HCT116 (cell line): Measurements from ENCODE around the gene C10orf90. TPM values are rescaled to one million over a fixed set of nuclear protein-coding genes. Genes with fewer than 3 reads are reported as not detected.

ENCODE experiments used
- ATAC-seq: fragments of 200-7000 bp; cut with Tn5 transposase; 2 replicates; pipeline ENCODE4 v1.9.1; 2020; ENCODE audit warnings: mild to moderate bottlenecking, moderate library complexity
- BruUV-seq: library from RNA; stranded (reverse); fragments of 400-500 nt; replicated peaks from 2 replicates; lab custom pipeline; 2021; lab: Mats Ljungman, UMichigan
- CTCF ChIA-PET: fragments of 300-600 bp; sonication (Branson Sonifier 250); formaldehyde crosslinking; loops from one replicate; lab custom pipeline; 2021; ENCODE audit warnings: antibody characterized with exemption; lab: Charles Lee
- POLR2A ChIA-PET: fragments of 300-600, 350-600 bp; sonication (Branson Sonifier 250); formaldehyde crosslinking; loops from one replicate; lab custom pipeline; 2021; ENCODE audit warnings: antibody characterized with exemption; lab: Charles Lee
- RAD21 ChIA-PET, 2 experiments: fragments of 300-600 bp; sonication (Branson Sonifier 250); formaldehyde crosslinking; loops; one replicate each; lab custom pipeline; 2023; ENCODE audit warnings: low total read pairs in 2 of 2; ENCODE audit not compliant: uncharacterized antibody in 2 of 2, unreplicated experiment in 2 of 2, low non-redundant PET in 1 of 2; lab: Charles Lee
- DNase-seq: peaks from one replicate; pipeline ENCODE4 v3.0.0-alpha.2; 2010; ENCODE audit warnings: low read depth, low spot score
- H2AFZ ChIP-seq: fragments of 200-600 bp; shearing (Covaris generic), sonication (generic); 2 replicates; pipeline ENCODE4 v1.6.1; 2017; ENCODE audit warnings: low read depth, mixed run types, mixed read lengths, antibody characterized with exemption, low read length; ENCODE audit not compliant: poor library complexity, severe bottlenecking
- H3K27ac ChIP-seq: 2 replicates; pipeline ENCODE4 v1.5.1; 2012; ENCODE audit warnings: low read depth, low read length
- H3K27me3 ChIP-seq: fragments of 200-600 bp; sonication (generic); 2 replicates; pipeline ENCODE4 v1.6.1; 2016; ENCODE audit warnings: mixed run types, low read length, mixed read lengths; ENCODE audit not compliant: insufficient read depth
- H3K36me3 ChIP-seq, 2 experiments: fragments of 200-500 bp in 1 of 2; fragments of 200-600 bp in 1 of 2; sonication (Bioruptor generic) in 1 of 2; sonication (generic) in 1 of 2; 2 replicates each; pipeline versions ENCODE4 v1.5.1 to v1.6.1; 2014 to 2016; ENCODE audit warnings: low read length in 2 of 2, inconsistent platforms in 1 of 2, mixed read lengths in 1 of 2, mixed run types in 1 of 2; ENCODE audit not compliant: insufficient read depth in 2 of 2, control insufficient read depth in 1 of 2
- H3K4me1 ChIP-seq, 2 experiments: fragments of 200-600 bp in 1 of 2; sonication (generic) in 1 of 2; 2 replicates each; pipeline versions ENCODE4 v1.5.1 to v1.6.1; 2012 to 2017; ENCODE audit warnings: low read length in 2 of 2, inconsistent platforms in 1 of 2, mild to moderate bottlenecking in 1 of 2, mixed read lengths in 1 of 2, mixed run types in 1 of 2, moderate library complexity in 1 of 2; ENCODE audit not compliant: insufficient read depth in 2 of 2, control insufficient read depth in 1 of 2
- H3K4me2 ChIP-seq: fragments of 200-600 bp; sonication (generic); 2 replicates; pipeline ENCODE4 v1.6.1; 2017; ENCODE audit warnings: mixed run types, low read length, mixed read lengths
- H3K4me3 ChIP-seq, 2 experiments: fragments of 200-600 bp in 1 of 2; sonication (generic) in 1 of 2; replicated peaks in 1 of 2; 2 replicates each; pipeline ENCODE4 v1.5.1; 2011 to 2016; ENCODE audit warnings: low read length in 2 of 2, control low read depth in 1 of 2, low read depth in 1 of 2, mild to moderate bottlenecking in 1 of 2, mixed read lengths in 1 of 2, mixed run types in 1 of 2
- H3K79me2 ChIP-seq: fragments of 200-600 bp; sonication (generic); 2 replicates; pipeline ENCODE4 v1.6.1; 2017; ENCODE audit warnings: mild to moderate bottlenecking, mixed run types, low read length, moderate library complexity, mixed read lengths; ENCODE audit not compliant: insufficient read depth
- H3K9ac ChIP-seq: fragments of 200-600 bp; sonication (generic); 2 replicates; pipeline ENCODE4 v1.6.1; 2016; ENCODE audit warnings: low read length, mixed read lengths
- H3K9me2 ChIP-seq: fragments of 200-600 bp; sonication (generic), shearing (Covaris generic); 2 replicates; pipeline ENCODE4 v1.6.1; 2017; ENCODE audit warnings: mixed run types, mild to moderate bottlenecking, moderate library complexity; ENCODE audit not compliant: insufficient read depth
- H3K9me3 ChIP-seq, 2 experiments: fragments of 200-500 bp in 1 of 2; fragments of 200-600 bp in 1 of 2; sonication (Bioruptor generic) in 1 of 2; sonication (generic) in 1 of 2; 2 replicates each; pipeline ENCODE4 v1.6.1; 2014 to 2017; ENCODE audit warnings: low read length in 2 of 2, mixed read lengths in 2 of 2, inconsistent platforms in 1 of 2, low read depth in 1 of 2, mild to moderate bottlenecking in 1 of 2, mixed run types in 1 of 2, moderate library complexity in 1 of 2; ENCODE audit not compliant: control insufficient read depth in 1 of 2, insufficient read depth in 1 of 2
- H4K20me1 ChIP-seq: fragments of 200-600 bp; sonication (generic), shearing (Covaris generic); 2 replicates; pipeline ENCODE4 v1.6.1; 2017; ENCODE audit warnings: mixed run types, mild to moderate bottlenecking, moderate library complexity; ENCODE audit not compliant: insufficient read depth
- ATF3 ChIP-seq: IDR thresholded peaks from 2 replicates; pipeline ENCODE4 v1.6.1; 2012
- ELF1 ChIP-seq: IDR thresholded peaks from 2 replicates; pipeline ENCODE4 v1.6.1; 2012; ENCODE audit warnings: low read depth, borderline replicate concordance
- EZH2 ChIP-seq: fragments of 200-600 bp; sonication (generic); IDR thresholded peaks from 2 replicates; pipeline ENCODE4 v1.6.1; 2017; ENCODE audit warnings: antibody characterized with exemption, mixed run types
- EZH2phosphoT487 ChIP-seq: fragments of 200-600 bp; IDR thresholded peaks from 2 replicates; pipeline ENCODE4 v1.6.1; 2018; ENCODE audit warnings: antibody characterized with exemption, borderline replicate concordance
- JUND ChIP-seq: IDR thresholded peaks from 2 replicates; pipeline ENCODE4 v1.6.1; 2012
- MAX ChIP-seq: IDR thresholded peaks from 2 replicates; pipeline ENCODE4 v1.6.1; 2012
- SP1 ChIP-seq: IDR thresholded peaks from 2 replicates; pipeline ENCODE4 v1.6.1; 2012; ENCODE audit warnings: low read depth
- TCF7L2 ChIP-seq: IDR thresholded peaks from 2 replicates; pipeline ENCODE4 v1.7.0; 2011; ENCODE audit warnings: borderline replicate concordance, inconsistent platforms; ENCODE audit not compliant: insufficient read depth, insufficient read length; ENCODE audit errors: extremely low read depth
- ZFX ChIP-seq: fragments of 450-650 bp; IDR thresholded peaks from 2 replicates; pipeline ENCODE4 v1.6.1; 2017
- ZNF274 ChIP-seq: fragments of 200-500 bp; sonication (Bioruptor generic); IDR thresholded peaks from 2 replicates; pipeline ENCODE4 v1.6.1; 2014; ENCODE audit warnings: mild to moderate bottlenecking, low read depth, low read length, inconsistent platforms
- intact Hi-C: fragments of 100-400 bp; cut with micrococcal nuclease; formaldehyde crosslinking; loops from 2 replicates; pipeline ENCODE4 v1.10.0; 2022
- total RNA-seq: library from RNA; stranded (reverse); gene quantifications from one replicate; pipeline ENCODE4 v1.2.1, GENCODE V29; 2021; ENCODE audit not compliant: unreplicated experiment
- TF ChIP-seq, protein P1 (sequence below): IDR thresholded peaks from 2 replicates; pipeline ENCODE4 v1.6.1; 2012; ENCODE audit warnings: low read depth

C10orf90 gene
- total RNA-seq, 1 experiment from 2014 or later = not detected

DNA sequence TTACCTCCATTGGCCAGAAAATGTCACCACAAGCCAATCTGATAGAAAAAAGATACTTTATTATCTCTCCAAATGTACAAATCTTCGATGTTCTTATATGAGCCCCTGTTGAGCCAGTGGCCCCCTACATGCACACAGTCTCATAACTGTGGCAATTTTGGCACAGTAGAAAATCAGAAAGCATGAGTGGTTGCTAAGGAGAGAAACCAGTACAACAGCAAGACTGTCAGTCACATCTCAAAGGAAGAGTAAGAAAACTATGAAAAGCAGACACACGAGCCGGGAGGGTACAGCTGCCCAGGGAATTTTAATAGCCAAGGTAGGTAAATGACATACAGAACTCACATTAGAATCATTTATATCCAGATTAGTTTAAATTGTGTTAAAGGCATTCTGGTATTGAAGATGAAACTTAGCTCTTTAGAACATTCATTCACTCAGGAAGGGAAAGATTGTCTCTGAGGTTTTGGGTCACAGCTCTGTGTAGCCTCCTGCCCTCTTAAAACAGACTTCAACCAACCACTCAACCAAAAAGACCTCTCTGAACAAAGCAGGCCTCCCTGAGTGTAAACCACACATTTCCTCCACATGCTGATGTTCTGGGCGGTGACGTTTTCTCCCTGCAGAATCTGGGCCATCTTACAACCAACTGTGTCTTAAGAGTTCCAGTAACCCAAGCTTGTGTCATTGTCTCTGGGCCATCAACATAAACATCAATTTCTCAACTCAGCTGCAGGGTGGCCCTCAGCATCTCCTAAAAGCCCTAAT lies 201.4 kb downstream of the C10orf90 start:
- H3K4me3 ChIP-seq = no peak overlapping the region
- H2AFZ ChIP-seq = no peak overlapping the region
- TF ChIP-seq ELF1 (no peak), EZH2phosphoT487 (no peak), TCF7L2 (no peak), ZNF274 (no peak), MAX (no peak), JUND (no peak), SP1 (no peak), ZFX (no peak), ATF3 (no peak), EZH2 (no peak)
- TF ChIP-seq, protein P1, sequence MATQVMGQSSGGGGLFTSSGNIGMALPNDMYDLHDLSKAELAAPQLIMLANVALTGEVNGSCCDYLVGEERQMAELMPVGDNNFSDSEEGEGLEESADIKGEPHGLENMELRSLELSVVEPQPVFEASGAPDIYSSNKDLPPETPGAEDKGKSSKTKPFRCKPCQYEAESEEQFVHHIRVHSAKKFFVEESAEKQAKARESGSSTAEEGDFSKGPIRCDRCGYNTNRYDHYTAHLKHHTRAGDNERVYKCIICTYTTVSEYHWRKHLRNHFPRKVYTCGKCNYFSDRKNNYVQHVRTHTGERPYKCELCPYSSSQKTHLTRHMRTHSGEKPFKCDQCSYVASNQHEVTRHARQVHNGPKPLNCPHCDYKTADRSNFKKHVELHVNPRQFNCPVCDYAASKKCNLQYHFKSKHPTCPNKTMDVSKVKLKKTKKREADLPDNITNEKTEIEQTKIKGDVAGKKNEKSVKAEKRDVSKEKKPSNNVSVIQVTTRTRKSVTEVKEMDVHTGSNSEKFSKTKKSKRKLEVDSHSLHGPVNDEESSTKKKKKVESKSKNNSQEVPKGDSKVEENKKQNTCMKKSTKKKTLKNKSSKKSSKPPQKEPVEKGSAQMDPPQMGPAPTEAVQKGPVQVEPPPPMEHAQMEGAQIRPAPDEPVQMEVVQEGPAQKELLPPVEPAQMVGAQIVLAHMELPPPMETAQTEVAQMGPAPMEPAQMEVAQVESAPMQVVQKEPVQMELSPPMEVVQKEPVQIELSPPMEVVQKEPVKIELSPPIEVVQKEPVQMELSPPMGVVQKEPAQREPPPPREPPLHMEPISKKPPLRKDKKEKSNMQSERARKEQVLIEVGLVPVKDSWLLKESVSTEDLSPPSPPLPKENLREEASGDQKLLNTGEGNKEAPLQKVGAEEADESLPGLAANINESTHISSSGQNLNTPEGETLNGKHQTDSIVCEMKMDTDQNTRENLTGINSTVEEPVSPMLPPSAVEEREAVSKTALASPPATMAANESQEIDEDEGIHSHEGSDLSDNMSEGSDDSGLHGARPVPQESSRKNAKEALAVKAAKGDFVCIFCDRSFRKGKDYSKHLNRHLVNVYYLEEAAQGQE = no peak
- H3K4me2 ChIP-seq = no peak overlapping the region
- ChIA-PET CTCF (no interaction called here), RAD21 (no interaction called here), POLR2A (no interaction called here)
- H3K27ac ChIP-seq = no peak overlapping the region
- ATAC-seq (no peak), DNase-seq (no peak)
- H3K9me3 ChIP-seq = no peaks in the 10 kb centered on the region
- H3K9me2 ChIP-seq = no peaks in the 10 kb centered on the region
- no peaks in the 10 kb centered on the region for H4K20me1 ChIP-seq
- no peak overlapping the region for H3K9ac ChIP-seq
- BruUV-seq = no TSS peak
- intact Hi-C loops = no loop called here
- no peaks in the 10 kb centered on the region for H3K4me1 ChIP-seq
- H3K79me2 ChIP-seq = no peaks in the 10 kb centered on the region
- peaks cover 63% of the 10 kb centered on the region for H3K27me3 ChIP-seq
- H3K36me3 ChIP-seq = no peaks in the 10 kb centered on the region
